HTERT RPE-1 (cell line): ENCODE measurements around the gene PPP1CA.

Source experiments
- in situ Hi-C: fragments of 300-500 bp; cut with MboI; formaldehyde crosslinking; loops from 4 replicates; pipeline ENCODE4 v1.14.3; 2020; ENCODE audit warnings: low sequenced_read_pairs

PPP1CA gene

GRCh38 chr11:67401495-67402191, at the start of gene PPP1CA:
PPP1CA (minus strand) TSS chr11:67401858; CDS start chr11:67401782, 76 bp downstream.
- in situ Hi-C loops: no loop called here

- in situ Hi-C loops: no loop called here
These were observed 49.4 kb upstream of the PPP1CA start for GRCh38 chr11:67450796-67451657.

DNA sequence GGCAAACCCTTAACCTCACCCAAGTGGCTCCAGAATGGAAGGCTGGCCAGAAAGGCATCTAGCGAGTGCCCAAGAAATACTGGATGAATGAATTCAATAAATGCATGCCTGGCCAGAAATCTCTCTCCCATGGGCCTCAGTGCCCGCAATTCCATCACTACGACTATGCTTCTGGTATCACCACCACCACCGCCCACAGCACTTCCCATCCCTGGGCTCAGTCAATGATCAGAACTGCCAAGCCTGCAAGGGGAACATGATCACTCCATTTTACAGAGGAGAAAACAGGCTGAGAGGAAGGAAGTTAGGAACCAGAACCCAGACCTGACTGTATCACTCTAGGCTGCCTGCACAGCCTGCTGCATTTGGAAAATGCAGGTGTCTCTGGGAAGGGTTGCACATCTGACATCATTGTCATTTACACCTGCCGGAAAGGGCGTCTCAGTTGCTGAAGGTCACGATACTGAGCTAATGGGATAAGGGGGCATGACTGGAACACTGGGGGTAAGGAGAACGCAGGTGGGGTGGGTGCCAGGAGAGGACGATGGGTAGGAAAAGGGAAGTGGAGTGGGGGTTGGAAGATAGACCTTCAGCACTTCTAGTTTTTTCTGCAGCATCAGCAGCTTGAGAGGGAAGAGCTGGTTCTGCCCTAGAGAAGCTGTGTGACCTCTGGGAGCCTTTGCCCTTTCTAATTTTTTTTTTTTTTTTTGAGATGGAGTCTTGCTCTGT, 47.6 kb upstream of the PPP1CA start:
- in situ Hi-C loops: no loop called here

GRCh38 chr11:67448220-67448609, 46.6 kb upstream of the PPP1CA start:
- in situ Hi-C loops: no loop called here

GRCh38 chr11:67445515-67445914, 43.9 kb upstream of the PPP1CA start:
- in situ Hi-C loops: no loop called here

GRCh38 chr11:67442504-67443404, 41.1 kb upstream of the PPP1CA start:
- in situ Hi-C loops: no loop called here

DNA sequence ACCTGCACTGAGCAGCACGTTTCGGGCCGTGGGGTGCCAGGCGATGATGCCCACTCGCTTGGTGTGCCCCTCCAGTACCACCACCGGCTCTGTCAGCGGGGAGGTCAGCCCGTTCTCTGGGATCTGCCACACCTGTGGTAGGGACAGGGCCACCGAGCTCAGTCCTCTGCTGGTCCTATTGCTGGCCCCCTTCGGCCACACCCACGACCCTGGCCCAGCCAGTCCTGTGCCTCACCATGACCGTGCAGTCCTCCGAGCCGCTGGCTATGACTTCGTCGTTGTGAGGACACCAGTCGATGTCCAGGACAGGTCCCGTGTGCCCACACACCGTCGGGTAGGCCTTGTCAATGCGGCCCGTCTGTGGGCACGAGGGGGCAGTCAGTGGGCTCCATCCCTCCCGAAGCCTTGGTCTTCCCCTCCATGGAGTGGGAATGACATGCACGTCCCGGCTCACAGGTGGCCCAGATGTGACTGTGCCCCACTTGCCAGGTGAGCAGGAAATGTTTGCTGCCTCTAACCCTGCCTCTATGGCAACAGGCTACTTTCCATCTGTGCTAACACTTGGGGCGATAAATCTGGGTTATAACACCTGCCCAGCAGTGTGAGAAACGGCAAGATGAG, 40.2 kb upstream of the PPP1CA start:
- in situ Hi-C loops: no loop called here

DNA sequence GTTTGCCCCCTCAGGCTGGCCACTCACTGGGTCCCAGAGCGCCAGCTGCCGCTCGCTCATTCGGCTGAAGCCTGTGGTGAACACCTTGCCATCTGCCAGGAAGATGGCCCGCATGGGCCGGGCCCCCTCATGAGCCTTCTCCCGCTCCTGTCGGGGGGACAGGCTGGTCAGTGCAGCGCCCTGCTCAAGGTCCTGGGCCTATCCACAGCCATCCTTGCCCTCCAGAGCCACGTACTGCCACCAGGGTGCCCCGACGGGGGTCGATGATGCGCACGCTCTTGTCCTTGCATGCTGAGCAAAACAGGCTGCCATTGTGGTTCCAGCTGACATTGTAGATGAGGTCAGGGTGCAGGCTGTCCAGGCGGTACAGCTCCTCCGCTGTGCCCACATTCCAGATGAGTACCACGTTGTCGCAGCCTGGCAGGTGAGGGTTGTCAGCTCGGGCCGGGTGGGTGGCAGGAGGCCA, 39.5 kb upstream of the PPP1CA start:
- in situ Hi-C loops: no loop called here

- in situ Hi-C loops: no loop called here
These were observed 38.8 kb upstream of the PPP1CA start for GRCh38 chr11:67440229-67441097.

DNA sequence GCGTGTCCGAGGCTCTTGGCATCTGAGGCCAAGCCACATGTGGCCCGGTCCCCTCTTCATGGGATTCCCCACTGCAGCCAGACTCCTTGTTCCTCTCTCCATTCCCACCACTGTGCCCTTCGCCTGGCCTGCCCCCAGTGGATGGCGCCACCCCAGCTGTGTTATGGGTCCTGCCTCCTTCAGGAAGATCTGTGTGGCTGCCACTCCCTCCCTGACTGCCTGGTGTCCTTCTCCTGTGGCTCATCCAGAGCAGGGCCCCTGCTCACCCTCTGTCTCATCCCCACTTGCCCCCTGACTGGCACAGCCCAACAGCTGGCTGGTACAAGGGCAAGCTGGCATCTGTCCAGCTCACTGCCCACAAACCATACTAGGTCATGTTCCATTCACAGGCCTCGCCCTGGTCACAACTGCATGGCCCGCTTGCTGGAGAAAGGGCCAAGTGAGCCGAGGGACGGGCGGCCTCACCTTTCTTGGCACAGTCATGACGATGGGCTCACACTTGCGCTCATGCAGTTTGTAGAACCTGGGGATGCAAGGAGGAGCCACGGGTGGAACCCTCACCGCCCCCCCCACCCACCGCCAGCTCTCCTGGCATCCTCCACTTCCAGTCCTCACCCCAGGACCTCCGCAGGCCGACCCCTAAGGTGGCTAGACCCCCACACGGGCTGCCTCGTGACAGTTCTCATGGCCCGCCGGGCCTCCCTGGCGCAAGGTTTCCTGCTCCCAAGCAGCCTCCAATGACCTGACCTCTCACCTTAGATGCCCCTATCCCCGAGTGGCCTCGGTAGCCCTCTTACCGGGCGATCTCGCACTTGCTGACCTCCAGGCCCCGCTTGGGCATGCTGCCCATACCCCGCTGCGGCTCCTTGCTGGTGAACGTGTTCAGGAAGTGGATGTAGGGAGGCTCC, 37.9 kb upstream of the PPP1CA start:
- in situ Hi-C loops: no loop called here

DNA sequence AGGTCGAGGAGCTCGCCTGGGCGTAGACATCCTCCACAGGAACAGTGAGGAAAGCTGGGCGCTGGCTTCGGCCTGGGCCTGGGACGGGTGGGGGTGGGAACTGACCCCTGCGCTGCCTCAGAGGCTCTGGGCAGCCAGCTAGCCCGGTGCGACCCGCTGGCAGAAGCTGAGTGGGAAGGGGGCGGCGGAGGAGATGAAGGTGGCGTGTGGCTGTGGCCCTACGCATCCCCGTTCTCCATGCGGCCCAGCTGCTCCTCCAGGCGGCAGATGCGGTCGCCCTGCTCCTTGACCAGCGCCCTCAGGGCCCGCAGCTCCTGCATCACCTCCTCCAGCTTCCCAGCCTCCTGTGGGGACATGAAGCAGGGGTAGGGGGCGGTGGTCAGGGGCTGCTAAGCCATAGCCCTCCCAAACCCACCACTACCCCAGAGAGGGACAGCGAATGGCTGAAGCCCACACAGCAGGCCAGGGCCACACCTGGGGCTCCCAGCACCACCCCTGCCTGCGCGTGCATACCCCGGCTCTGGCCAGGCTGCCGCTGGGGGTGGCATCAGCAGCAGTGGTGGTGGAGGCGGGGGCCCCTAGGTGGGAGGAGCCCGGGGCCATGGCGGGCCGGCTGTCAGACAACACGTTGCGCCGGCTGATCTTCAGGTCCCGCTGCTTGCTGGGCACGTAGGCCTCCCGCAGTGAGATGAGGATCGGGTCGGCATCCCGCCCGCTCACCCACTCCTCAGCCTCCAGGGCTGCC, 36.7 kb upstream of the PPP1CA start:
- in situ Hi-C loops: no loop called here

- in situ Hi-C loops: no loop called here
These were observed 36.1 kb upstream of the PPP1CA start for GRCh38 chr11:67437809-67438157.

DNA sequence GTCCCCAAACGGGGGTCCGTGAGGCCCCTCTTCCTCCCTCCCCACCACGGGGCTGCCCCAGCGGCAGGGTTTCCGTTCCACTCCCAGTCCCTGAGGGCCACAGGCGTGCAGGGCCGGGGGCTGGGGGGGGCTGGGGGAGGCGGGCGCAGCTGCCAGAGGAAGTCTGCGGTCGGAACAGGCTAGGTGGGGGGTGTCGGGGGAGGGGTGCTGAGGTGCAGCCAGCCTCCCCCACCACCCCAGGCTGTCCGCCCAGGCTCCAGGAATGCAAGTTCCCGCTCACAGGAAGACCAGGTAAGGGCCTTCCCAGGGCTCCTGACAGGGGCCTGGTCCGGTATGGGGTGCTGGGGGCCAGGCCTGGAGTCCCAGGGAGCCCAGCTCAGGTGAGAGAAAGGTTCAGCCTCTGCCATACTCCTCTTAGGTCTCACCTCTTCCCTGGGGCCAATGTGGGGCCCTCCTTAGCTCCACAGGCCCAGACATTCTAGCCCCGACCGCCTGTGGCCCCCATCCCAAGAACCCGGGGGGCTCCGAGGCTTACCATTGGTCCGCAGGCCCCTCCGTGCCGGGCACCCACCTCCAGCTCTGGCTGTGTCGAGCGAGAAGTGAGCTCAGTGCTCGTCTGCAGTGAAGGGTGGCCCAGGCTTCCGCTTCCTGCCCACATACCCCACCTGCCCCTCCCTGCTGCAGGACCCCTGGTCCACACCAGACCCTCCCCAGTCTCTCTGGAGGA, 35.6 kb upstream of the PPP1CA start, which contains the start of gene PTPRCAP:
PTPRCAP (minus strand) TSS at position 601 of the 727 bp plus-strand sequence; CDS start at position 538, 63 bp downstream.
- in situ Hi-C loops: no loop called here

- in situ Hi-C loops: no loop called here
These were observed 34.9 kb upstream of the PPP1CA start for GRCh38 chr11:67436459-67437081.

DNA sequence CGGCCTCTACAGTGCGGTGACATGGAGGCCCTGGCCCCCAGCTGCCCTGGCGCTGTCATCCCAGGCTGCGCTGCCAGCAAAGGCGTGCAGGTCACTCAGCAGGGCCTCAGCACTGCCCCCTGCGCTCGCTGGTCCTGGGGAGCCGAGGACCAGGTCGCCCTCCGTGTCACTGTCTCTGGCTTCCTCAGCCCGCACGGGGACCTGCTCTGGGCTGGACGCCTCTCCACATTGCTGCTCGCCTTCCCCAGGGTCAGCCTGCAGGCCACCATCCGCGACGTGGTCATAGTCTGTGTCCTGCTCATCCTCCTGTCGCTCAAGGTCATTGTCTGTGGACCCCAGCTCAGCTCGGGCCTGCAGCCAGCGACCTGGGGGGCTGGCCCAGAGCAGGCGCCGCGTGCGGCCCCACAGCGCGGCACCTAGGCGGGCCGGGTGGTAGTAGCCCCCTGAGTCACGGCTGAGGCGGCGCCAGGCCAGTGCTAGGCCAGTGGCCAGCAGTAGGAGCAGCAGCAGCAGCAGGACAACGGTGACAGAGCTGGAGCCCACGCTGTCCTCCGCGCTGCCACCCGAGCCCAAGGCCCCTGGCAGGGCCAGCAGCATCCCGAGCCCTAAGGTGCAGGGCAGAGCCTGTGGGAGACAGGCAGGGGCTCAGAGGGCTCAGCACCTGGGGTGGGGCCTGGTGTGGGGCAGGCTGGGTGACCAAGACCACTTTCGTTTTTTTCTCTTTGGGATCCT, 34.2 kb upstream of the PPP1CA start:
- in situ Hi-C loops: no loop called here
